MG63 (cell line): Measurements from ENCODE around the gene ARSB. TPM values are rescaled to one million over a fixed set of nuclear protein-coding genes. Genes with fewer than 3 reads are reported as not detected.

Experiments used
- DNase-seq: peaks from one replicate; pipeline ENCODE4 v3.0.0-alpha.2; 2020
- H3K27me3 ChIP-seq: fragments of 250-450 bp; sonication (Bioruptor Pico); 2 replicates; pipeline ENCODE4 v1.5.1; 2020; ENCODE audit warnings: mild to moderate bottlenecking, moderate library complexity
- H3K36me3 ChIP-seq: fragments of 250-450 bp; sonication (Bioruptor Pico); 2 replicates; pipeline ENCODE4 v1.5.1; 2020; ENCODE audit warnings: mild to moderate bottlenecking, moderate library complexity
- H3K4me3 ChIP-seq: fragments of 250-450 bp; sonication (Bioruptor Pico); 2 replicates; pipeline ENCODE4 v1.5.1; 2020; ENCODE audit warnings: mild to moderate bottlenecking, moderate library complexity
- H3K9me3 ChIP-seq: fragments of 250-450 bp; sonication (Bioruptor Pico); 2 replicates; pipeline ENCODE4 v1.5.1; 2020; ENCODE audit warnings: mild to moderate bottlenecking, moderate library complexity
- total RNA-seq: library from RNA; depleted of rRNA; stranded (reverse); fragments of >200 nt; shearing (Covaris generic); gene quantifications from 2 replicates; pipeline ENCODE4 v1.2.3, GENCODE V29; 2014; ENCODE audit warnings: low replicate concordance

ARSB gene
- total RNA-seq, 1 experiment from 2014 or later: 10.2 TPM

DNA sequence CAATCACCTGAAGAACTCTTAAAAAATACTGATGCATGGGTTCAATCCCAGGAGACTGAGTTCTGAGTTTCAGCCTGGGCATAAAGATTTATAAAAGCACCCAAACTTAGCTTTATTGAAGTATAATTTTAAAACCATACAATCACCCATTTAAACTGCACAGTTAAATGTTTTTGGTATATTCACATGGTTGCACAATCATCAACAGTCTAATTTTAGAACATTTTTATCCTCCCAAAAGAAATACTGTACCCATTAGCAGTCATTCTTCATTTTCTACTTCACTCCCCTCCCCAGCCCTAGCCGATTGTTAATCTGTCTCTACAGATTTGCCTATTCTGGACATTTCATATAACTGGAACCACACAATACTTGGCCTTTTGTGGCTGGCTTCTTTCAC lies 141.7 kb downstream of the ARSB start:
- Histone ChIP-seq H3K36me3 (no peaks in the 10 kb centered on the region), H3K9me3 (no peaks in the 10 kb centered on the region), H3K4me3 (no peak overlapping the region), H3K27me3 (no peaks in the 10 kb centered on the region)
- no peak for DNase-seq

DNA sequence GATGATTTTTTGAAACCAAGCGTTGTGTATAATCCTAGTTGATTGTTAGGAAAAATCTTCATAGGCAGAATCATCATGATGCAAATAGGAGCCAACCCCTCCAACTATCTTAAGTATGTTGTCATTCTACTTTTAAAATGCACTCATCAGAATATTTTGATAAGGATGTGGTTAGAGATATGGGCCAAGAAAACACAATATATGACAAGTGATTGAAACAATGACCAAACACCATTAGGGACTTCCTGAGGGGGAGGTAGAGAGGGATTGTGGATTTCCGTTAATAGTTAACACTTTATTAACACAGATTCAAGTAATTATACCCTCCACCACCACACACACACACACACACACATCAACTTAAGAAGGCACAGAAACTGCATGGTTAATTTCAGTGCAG lies 143.3 kb downstream of the ARSB start:
- no peaks in the 10 kb centered on the region for H3K36me3 ChIP-seq
- H3K4me3 ChIP-seq: no peak overlapping the region
- H3K9me3 ChIP-seq: no peaks in the 10 kb centered on the region
- DNase-seq: no peak
- no peaks in the 10 kb centered on the region for H3K27me3 ChIP-seq

DNA sequence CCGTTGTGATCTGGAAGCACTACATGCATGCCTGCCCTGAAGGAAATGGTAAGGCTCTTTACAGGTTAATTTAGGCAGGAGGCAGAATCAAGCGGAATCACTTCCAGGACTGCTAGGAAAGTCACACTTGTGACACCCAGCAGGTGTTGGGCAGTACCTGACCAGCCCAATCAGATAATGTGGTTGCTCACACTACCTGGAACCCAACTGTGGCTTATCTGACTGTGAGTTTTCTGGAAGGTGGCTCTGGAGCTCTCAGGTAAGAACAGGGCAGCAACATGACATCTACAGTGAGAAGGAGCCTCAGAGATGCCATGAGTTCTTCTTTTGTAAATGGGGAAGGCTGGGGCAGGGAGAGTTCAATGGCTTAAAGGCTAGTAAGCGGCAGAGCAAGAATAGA lies 146.4 kb downstream of the ARSB start:
- no peak for DNase-seq
- H3K9me3 ChIP-seq: no peaks in the 10 kb centered on the region
- H3K4me3 ChIP-seq: no peak overlapping the region
- no peaks in the 10 kb centered on the region for H3K36me3 ChIP-seq
- H3K27me3 ChIP-seq: no peaks in the 10 kb centered on the region

DNA sequence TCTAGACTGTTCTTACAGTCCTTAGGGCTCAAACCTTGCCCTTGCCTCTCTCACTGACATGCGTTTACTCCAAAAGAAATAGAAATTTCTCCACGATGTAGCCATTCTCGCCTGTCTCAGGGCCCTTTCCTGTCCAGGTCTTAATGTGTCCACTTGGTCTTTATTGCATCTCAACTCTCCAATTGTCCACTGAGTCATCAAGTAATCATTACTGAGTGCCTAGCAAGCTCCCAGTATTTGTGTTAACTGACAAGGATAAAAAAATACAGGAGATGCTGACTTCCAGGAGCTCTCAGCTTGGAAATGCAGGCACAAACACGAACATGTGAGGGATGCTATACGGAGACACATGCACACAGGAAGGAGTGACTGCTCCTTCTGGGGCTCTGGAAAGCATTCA lies 147.3 kb downstream of the ARSB start:
- no peak for DNase-seq
- H3K4me3 ChIP-seq: no peak overlapping the region
- H3K36me3 ChIP-seq: no peaks in the 10 kb centered on the region

DNA sequence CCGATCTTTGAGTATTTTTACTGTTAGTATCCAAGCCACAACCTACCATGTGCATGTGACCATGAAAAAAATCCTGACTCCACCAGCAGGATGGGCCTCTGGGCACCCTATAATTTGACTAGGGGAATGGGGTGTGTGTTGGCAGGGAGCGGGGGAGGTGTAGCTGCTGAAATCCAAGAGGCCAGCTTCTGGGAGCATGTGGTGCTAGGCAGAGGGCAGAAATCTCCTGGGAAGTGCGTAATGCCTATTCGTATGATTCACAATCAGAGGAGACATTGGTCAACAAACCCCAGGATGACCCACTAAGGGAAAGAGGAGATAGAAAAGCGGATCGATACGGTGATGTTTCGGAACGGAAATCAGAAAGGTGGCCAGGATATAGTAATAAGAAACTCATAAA lies 149.9 kb downstream of the ARSB start:
- Histone ChIP-seq H3K9me3 (no peaks in the 10 kb centered on the region), H3K36me3 (no peaks in the 10 kb centered on the region), H3K4me3 (no peak overlapping the region), H3K27me3 (no peaks in the 10 kb centered on the region)
- no peak for DNase-seq

More for the DNA sequence above, 147.3 kb downstream of the ARSB start:
- H3K9me3 ChIP-seq: no peaks in the 10 kb centered on the region
- H3K27me3 ChIP-seq: no peaks in the 10 kb centered on the region

DNA sequence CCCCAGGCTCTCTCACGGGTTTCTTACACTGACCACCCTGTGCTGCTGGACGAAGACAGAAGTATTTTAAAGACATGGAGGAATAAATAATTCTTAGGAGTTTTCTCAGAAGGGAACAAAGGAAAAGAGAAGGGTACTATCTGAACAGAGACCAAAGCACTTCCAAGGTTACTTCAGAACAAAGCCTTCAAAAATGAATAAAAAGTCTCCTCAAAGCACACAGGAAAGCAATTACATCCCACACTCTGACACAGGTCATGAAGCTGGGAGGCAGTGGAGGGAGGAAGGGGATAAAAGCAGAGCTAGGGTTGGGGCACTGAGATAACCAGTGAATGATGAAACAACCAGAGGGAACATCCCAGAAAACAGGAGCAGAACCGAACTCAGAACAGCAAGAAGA lies 151.8 kb downstream of the ARSB start:
- H3K27me3 ChIP-seq: no peaks in the 10 kb centered on the region
- no peak overlapping the region for H3K4me3 ChIP-seq
- DNase-seq: no peak
- H3K36me3 ChIP-seq: no peaks in the 10 kb centered on the region
- H3K9me3 ChIP-seq: no peaks in the 10 kb centered on the region

DNA sequence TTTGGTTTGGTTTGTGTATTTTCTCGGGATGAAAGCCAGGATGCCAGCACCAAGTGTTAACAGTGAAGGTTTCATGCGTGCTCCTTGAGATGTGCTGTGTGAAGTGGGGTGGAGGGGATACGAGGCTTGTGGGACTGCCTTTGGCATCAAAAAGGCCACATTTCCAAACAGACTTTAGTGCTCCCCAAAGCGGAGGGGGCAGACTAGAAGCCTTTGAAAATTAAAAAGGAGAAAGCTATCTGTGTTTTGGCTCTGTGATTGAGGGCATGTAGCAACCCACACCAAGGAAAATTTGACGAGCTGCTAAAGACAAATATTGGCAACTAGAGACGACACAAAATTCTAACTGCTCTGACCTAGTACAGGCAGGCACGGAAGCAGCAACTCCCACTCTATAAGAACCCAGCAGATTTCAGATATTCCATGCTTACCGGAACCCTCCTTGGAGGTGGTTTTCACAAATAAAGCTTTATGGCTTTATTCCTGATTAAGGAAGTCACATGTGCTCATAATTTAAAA lies 154.5 kb downstream of the ARSB start:
- no peak for DNase-seq
- no peaks in the 10 kb centered on the region for H3K27me3 ChIP-seq
- H3K9me3 ChIP-seq: no peaks in the 10 kb centered on the region
- no peaks in the 10 kb centered on the region for H3K36me3 ChIP-seq
- no peak overlapping the region for H3K4me3 ChIP-seq

DNA sequence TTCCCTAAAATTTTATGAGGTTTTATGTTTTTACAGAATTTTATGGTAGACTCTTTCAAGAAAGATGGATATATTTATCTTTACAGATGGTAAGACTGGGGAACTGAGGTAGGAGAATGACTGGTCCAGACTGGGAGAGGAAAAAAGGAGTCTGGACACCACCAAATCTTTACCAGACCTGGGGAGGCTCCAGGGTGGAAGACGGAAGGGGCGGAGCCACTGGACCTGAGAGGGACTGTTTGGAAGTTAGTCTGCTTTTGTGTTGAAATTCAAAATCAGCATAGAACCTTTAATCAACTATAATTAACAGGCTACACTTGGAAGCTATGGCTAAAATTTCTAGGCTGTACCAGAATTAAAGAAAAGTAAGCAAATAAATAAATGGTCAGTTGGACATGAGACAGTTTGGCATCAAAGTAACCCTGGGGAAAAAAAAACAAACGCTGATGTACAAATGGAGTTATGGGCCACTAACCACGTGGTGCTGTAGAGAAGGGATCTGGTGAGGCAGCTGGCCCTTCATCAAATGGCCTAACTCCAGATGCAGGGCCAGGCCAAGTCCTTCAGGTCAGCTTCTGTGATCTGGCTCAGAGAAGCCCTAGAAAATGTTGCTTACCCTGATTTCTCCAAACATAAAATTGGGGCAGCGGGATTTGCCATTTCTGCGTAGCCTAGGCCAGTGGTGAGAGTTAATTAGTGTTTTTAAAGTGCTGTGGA lies 155.1 kb downstream of the ARSB start:
- DNase-seq: peak; percentile 87
- Histone ChIP-seq H3K36me3 (no peaks in the 10 kb centered on the region), H3K9me3 (no peaks in the 10 kb centered on the region), H3K4me3 (no peak overlapping the region), H3K27me3 (no peaks in the 10 kb centered on the region)

DNA sequence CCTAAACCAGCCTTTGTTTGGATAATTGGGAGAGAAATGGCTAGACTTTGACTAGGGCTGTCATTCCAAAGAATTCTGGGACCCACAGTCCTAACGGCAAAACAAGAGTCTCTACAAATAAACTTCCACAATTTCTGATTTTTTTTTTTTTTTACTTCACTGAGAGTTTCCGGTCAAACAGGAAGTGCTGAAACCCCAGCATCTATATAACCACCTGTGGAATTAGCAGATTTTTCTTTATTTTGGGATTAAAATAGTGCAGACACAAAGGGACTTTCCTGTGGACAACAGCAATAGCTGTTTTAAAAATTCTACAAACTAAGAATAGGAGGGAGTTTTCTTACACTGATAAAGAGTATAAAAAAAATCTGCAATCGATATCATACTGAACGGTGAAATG lies 157.4 kb downstream of the ARSB start:
- DNase-seq: no peak
- Histone ChIP-seq H3K4me3 (no peak overlapping the region), H3K36me3 (no peaks in the 10 kb centered on the region), H3K27me3 (no peaks in the 10 kb centered on the region), H3K9me3 (no peaks in the 10 kb centered on the region)

DNA sequence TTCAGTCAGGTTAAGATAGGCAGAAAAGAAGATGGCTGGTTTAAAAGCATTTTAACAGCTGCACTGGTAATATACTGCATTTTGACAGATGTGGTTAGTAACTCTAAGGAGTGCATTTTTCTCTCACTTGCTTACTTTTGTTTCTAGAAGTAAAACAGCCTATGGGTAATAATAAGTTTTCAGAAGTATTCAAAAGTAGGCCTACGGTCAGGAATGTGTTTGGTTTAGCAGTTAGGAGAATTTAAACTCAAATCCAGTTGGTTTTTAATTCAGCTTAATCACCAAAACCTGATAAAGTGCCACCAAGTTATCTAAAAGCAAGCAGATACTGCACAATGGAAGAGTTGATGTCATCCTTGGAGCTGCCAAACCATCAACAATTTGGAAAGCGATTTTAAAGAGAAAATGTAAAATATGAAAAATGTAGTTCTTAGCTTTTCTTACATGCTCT lies 160.3 kb downstream of the ARSB start:
- H3K4me3 ChIP-seq: no peak overlapping the region
- no peaks in the 10 kb centered on the region for H3K9me3 ChIP-seq
- DNase-seq: no peak
- H3K27me3 ChIP-seq: no peaks in the 10 kb centered on the region
- H3K36me3 ChIP-seq: no peaks in the 10 kb centered on the region

DNA sequence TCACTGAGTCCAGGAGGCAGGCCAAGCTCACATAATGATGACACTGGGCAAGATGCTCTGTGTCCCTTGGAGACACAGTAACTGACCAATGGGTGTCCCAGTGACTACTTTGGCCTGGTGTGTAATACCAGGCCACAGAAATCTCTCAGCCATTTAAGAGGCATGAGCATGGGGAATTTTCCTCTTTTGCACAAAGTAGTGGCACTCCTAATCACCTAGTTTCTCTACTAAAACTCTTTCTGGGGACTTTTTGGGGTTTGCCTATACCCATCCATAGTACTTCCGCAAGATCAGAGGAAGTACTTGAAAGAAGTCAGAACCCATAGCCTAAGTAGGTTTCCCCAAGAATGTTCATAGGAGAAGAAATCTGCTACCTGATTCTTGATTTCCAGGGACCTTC lies 161.9 kb downstream of the ARSB start:
- Histone ChIP-seq H3K27me3 (no peaks in the 10 kb centered on the region), H3K9me3 (no peaks in the 10 kb centered on the region), H3K36me3 (no peaks in the 10 kb centered on the region), H3K4me3 (no peak overlapping the region)
- DNase-seq: no peak

DNA sequence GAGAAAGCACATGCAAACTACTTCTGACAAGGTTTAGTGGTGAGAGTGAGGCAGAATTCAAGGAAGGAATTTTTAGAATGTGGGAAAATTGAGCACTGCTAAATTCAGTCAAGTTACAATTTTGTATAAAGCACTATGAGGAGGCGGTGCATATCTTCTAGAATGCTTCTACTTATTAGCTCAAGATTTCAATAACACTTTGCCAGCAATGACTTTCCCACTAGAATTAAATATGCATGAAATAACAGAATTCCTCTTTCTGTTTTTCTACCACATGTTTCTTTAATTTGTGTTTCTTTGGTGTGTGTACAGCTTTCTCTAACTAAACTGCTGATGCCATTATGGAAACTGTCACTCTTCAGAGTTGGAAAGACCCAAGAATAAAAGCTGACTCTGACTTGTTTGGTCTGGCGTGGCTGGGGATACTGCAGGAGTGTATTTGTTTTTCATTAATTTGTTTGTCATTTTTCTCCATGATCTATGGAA lies 163.5 kb downstream of the ARSB start:
- Histone ChIP-seq H3K36me3 (no peaks in the 10 kb centered on the region), H3K27me3 (no peaks in the 10 kb centered on the region), H3K4me3 (no peak overlapping the region), H3K9me3 (no peaks in the 10 kb centered on the region)
- DNase-seq: no peak

DNA sequence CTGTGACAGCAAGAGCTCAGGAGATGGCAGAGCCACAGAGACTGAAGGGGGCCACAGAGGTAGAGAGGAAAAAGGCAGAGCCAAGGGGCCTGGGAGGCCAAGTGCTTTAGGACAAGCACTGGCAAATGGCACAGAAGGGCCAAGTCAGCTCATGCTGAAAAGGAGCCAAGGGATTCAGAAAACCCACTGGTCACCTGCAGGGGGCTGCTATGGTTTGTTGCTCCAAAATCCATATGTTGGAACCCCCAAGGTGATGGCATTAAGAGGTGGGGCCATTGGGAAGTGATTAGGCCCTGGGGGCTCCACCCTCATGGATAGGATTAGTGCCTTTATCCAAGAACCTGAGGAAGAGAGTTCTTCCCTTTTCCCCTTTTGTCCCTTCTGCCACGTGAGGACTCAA lies 165.4 kb downstream of the ARSB start:
- Histone ChIP-seq H3K9me3 (no peaks in the 10 kb centered on the region), H3K36me3 (no peaks in the 10 kb centered on the region), H3K4me3 (no peak overlapping the region), H3K27me3 (no peaks in the 10 kb centered on the region)
- DNase-seq: no peak

DNA sequence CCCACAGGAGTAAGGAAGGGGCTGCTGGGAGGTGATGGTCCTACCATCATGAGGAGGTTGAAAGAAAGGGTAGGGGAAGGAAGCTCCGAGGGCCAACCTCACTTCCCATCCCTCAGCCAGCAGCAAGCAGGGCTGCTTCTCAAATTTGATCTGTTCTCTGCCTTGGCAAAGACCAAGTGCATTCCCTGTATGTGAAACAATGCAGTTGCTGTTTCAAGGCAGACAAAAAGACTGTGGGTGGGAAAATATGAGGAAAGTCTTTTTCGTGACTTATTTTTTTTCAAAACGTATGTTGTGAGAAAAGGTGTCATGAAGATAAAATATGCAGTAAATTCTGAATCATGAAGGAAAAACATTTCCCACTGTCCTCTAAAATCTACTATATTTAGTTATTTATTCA lies 165.9 kb downstream of the ARSB start:
- no peak for DNase-seq
- Histone ChIP-seq H3K27me3 (no peaks in the 10 kb centered on the region), H3K36me3 (no peaks in the 10 kb centered on the region), H3K9me3 (no peaks in the 10 kb centered on the region), H3K4me3 (no peak overlapping the region)

DNA sequence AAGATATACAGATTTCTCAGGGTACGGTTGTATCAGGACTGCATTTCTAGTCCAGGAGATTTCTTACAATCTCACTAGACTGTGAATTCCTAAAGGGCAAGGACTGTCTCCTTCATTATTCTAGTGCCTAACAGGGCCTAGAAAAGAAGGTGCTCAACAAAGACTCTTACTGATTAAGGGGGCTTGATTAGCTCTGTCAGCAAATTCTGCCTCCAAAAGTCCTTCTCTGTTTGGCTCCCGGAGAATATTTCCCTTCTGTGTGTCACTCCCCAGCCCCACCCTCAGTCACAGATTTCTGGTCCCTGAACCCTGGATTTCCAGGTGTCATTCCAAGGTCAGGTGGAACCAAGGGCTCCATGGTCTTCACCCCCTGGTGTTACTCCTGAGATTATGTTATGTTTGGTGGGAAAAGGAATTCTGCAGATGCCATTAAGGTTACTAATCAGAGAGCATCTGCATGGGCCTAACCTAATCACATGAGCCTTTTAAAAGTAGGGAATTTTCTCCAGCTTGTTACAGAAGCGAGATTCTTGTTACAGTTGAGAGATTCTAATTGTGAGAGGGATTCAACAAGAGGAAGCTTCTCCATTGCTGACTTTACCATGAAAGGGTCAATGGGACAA lies 168.9 kb downstream of the ARSB start:
- DNase-seq: no peak
- Histone ChIP-seq H3K27me3 (no peaks in the 10 kb centered on the region), H3K9me3 (no peaks in the 10 kb centered on the region), H3K36me3 (no peaks in the 10 kb centered on the region), H3K4me3 (no peak overlapping the region)

DNA sequence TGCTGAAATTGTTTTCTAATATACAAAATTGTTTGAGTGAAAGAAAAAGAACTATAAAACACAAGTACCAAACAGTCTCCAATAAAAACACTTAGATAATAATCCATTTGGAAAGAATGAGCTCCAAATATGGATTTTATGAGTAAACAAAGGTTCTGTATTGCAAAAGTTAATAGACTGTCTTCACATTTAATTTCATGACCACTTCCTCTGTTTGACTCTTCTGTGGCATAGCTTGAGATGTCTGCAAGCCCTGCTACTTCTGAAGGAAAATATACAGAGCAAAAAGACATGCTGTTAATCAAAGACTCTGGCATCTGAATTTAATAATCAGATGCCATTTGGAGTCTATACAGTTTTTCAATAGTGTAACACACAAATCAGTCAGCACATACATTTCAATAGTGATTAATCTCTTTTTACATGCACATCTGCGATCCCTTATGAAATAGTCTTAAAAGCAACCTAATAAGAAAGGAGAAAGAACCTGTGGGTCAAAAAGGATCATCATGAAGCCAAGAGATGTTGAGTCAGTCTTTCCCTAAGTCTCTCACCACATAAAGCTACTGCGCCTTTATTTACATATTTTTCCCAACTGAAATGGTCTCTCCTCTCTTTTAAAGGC lies 171.1 kb downstream of the ARSB start:
- no peak for DNase-seq
- Histone ChIP-seq H3K4me3 (no peak overlapping the region), H3K36me3 (no peaks in the 10 kb centered on the region), H3K27me3 (no peaks in the 10 kb centered on the region), H3K9me3 (no peaks in the 10 kb centered on the region)

DNA sequence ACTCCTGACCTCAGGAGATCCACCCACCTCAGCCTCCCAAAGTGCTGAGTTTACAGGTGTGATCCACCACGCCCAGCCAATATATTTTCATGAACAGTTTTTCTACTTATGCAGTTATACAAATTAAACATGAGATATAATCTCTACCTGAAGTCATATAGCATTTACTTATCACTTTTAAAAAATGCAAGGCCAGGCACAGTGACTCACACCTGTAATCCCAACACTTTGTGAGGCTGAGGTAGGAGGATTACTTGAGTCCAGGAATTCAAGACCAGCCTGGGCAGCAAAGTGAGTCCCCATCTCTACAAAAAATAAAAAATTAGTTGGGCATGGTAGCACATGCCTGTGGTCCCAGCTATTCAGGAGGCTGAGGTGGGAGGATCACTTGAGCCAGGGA lies 171.8 kb downstream of the ARSB start:
- H3K9me3 ChIP-seq: no peaks in the 10 kb centered on the region
- no peak overlapping the region for H3K4me3 ChIP-seq
- no peaks in the 10 kb centered on the region for H3K27me3 ChIP-seq
- no peak for DNase-seq
- H3K36me3 ChIP-seq: no peaks in the 10 kb centered on the region

DNA sequence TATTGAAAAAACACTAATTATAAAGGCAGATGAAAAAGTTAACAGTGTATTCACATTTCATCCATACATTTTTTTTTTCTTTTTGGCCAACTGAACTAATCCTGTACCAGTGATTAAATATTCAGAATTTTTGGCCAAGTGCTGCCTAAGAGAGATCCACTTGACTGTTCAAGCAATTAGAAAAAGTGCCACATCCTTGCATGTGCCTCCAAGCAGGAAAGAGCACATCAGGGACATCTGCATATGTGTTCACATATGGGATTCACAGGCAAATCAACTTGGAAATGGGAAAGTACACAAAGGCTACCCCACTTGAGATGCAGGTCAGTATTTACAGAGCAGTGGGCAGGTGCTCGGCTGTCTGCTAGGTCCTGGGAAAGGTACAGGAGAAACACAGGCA lies 173.2 kb downstream of the ARSB start:
- Histone ChIP-seq H3K27me3 (no peaks in the 10 kb centered on the region), H3K9me3 (no peaks in the 10 kb centered on the region), H3K36me3 (no peaks in the 10 kb centered on the region), H3K4me3 (no peak overlapping the region)
- DNase-seq: no peak
